Endodermal cell (in vitro differentiated cells): ENCODE results near the gene ABCA7. TPM values are rescaled to one million over a fixed set of nuclear protein-coding genes. Genes with fewer than 3 reads are reported as not detected.
A peak's percentile ranks its signal among the peaks of the same experiment; 100 is the strongest.

Source experiments
- DNase-seq: peaks from one replicate; pipeline ENCODE4 v3.0.0-alpha.2; 2017
- H3K27ac ChIP-seq: 2 replicates; pipeline ENCODE4 v1.5.1; 2013; ENCODE audit warnings: mild to moderate bottlenecking, low read depth, low read length, moderate library complexity
- H3K27me3 ChIP-seq: 2 replicates; pipeline ENCODE4 v1.6.1; 2013; ENCODE audit warnings: mild to moderate bottlenecking, low read length, moderate library complexity; ENCODE audit not compliant: insufficient read depth, control insufficient read depth, poor library complexity, severe bottlenecking
- H3K36me3 ChIP-seq: 2 replicates; pipeline ENCODE4 v1.7.0; 2013; ENCODE audit warnings: mild to moderate bottlenecking, low read length, moderate library complexity; ENCODE audit not compliant: control insufficient read depth, insufficient read depth
- H3K4me1 ChIP-seq: one replicate; pipeline ENCODE4 v1.7.0; 2013; ENCODE audit warnings: low read length; ENCODE audit not compliant: control insufficient read depth, insufficient read depth
- H3K4me3 ChIP-seq: 2 replicates; pipeline ENCODE4 v1.5.1; 2013; ENCODE audit warnings: mild to moderate bottlenecking, low read length, moderate library complexity
- H3K9ac ChIP-seq: 2 replicates; pipeline ENCODE4 v1.6.1; 2013; ENCODE audit warnings: mild to moderate bottlenecking, low read length, moderate library complexity; ENCODE audit not compliant: poor library complexity, severe bottlenecking; ENCODE audit errors: extremely low read depth
- H3K9me3 ChIP-seq: 2 replicates; pipeline ENCODE4 v1.6.1; 2013; ENCODE audit warnings: mild to moderate bottlenecking, low read length, moderate library complexity; ENCODE audit not compliant: control insufficient read depth
- H3K27ac Mint-ChIP-seq: 2 replicates; pipeline ENCODE4 v1.8.0; 2020; ENCODE audit warnings: mixed read lengths
- H3K27me3 Mint-ChIP-seq: 2 replicates; pipeline ENCODE4 v1.8.0; 2021; ENCODE audit warnings: mild to moderate bottlenecking, mixed read lengths; ENCODE audit not compliant: insufficient read depth
- H3K36me3 Mint-ChIP-seq: 2 replicates; pipeline ENCODE4 v1.8.0; 2020; ENCODE audit warnings: low read depth, mixed read lengths
- H3K4me1 Mint-ChIP-seq: 2 replicates; pipeline ENCODE4 v1.8.0; 2020; ENCODE audit warnings: mixed read lengths
- H3K4me3 Mint-ChIP-seq: 2 replicates; pipeline ENCODE4 v1.8.0; 2020; ENCODE audit warnings: mild to moderate bottlenecking, moderate library complexity, mixed read lengths
- H3K9me3 Mint-ChIP-seq: 2 replicates; pipeline ENCODE4 v1.8.0; 2020; ENCODE audit warnings: mild to moderate bottlenecking, mixed read lengths
- CTCF ChIP-seq: fragments of 200-600 bp; sonication (generic); conservative IDR thresholded peaks from 2 replicates; pipeline ENCODE4 v1.5.0; 2021; ENCODE audit warnings: antibody characterized with exemption, mild to moderate bottlenecking
- WGBS, 2 experiments: methylation state at CpG; one replicate each; pipeline versions ENCODE4 v1.1.5 to v1.1.7; 2013; ENCODE audit warnings: missing lambda C conversion rate in 2 of 2, mixed read lengths in 1 of 2; ENCODE audit not compliant: insufficient coverage in 1 of 2, insufficient read length in 1 of 2; 5-methylcytosine and 5-hydroxymethylcytosine counted together
- total RNA-seq, 2 donors: library from RNA; stranded (reverse); fragmentation: NEBNext Ultra II Directional in 1 of 2; extraction: Animal tissue kit (Norgen Biotek cat#: 25700) in 1 of 2; gene quantifications; 2 replicates in 1 of 2; 3 replicates in 1 of 2; pipeline ENCODE4 v1.2.1, GENCODE V29; 2021

Gene ABCA7
- total RNA-seq, 2 donors from 2014 or later: 67.2 to 68.7 TPM

GRCh38 chr19:1063909-1064660 lies 24.2 kb downstream of the ABCA7 start:
- H3K4me1 ChIP-seq: peaks cover 5% of the 10 kb centered on the region
- H3K4me3 ChIP-seq: no peak overlapping the region
- Mint-ChIP-seq H3K36me3 (no peaks in the 10 kb centered on the region), H3K27me3 (peaks cover 32% of the 10 kb centered on the region), H3K9me3 (no peaks in the 10 kb centered on the region), H3K4me3 (peak overlapping the region; percentile 49), H3K4me1 (peaks cover 5% of the 10 kb centered on the region), H3K27ac (peak overlapping the region; percentile 55)
- H3K9ac ChIP-seq: no peak overlapping the region
- TF ChIP-seq CTCF: no peak
- H3K27ac ChIP-seq: no peak overlapping the region
- peak; percentile 77 for DNase-seq
- WGBS, 2 experiments: 86 to 96% methylated on average over 24 to 37 of the region's 37 CpGs
- no peaks in the 10 kb centered on the region for H3K9me3 ChIP-seq
- H3K27me3 ChIP-seq: peaks cover 46% of the 10 kb centered on the region
- no peaks in the 10 kb centered on the region for H3K36me3 ChIP-seq

GRCh38 chr19:1064661-1065605 lies 25.0 kb downstream of the ABCA7 start:
- H3K27me3 Mint-ChIP-seq: peaks cover 38% of the 10 kb centered on the region
- Histone ChIP-seq H3K27ac (no peak overlapping the region), H3K4me1 (peaks cover 5% of the 10 kb centered on the region), H3K9me3 (no peaks in the 10 kb centered on the region), H3K36me3 (no peaks in the 10 kb centered on the region), H3K4me3 (no peak overlapping the region), H3K9ac (no peak overlapping the region), H3K27me3 (peaks cover 55% of the 10 kb centered on the region)
- H3K4me1 Mint-ChIP-seq: peaks cover 5% of the 10 kb centered on the region
- H3K36me3 Mint-ChIP-seq: no peaks in the 10 kb centered on the region
- peak; percentile 90 for TF ChIP-seq CTCF
- H3K4me3 Mint-ChIP-seq: peak overlapping the region; percentile 49
- peak; percentile 91 for DNase-seq
- peak overlapping the region; percentile 82 for H3K27ac Mint-ChIP-seq
- no peaks in the 10 kb centered on the region for H3K9me3 Mint-ChIP-seq
- 13 to 14% methylated on average over 46 to 60 of the region's 60 CpGs for WGBS, 2 experiments

GRCh38 chr19:1065606-1066109 lies 25.8 kb downstream of the ABCA7 start:
- no peak overlapping the region for H3K4me3 ChIP-seq
- 75 to 79% methylated on average over 8 to 17 of the region's 17 CpGs for WGBS, 2 experiments
- Mint-ChIP-seq H3K9me3 (no peaks in the 10 kb centered on the region), H3K27me3 (peaks cover 45% of the 10 kb centered on the region), H3K4me1 (peaks cover 5% of the 10 kb centered on the region), H3K27ac (peak overlapping the region; percentile 82), H3K36me3 (no peaks in the 10 kb centered on the region), H3K4me3 (peak overlapping the region; percentile 23)
- no peaks in the 10 kb centered on the region for H3K36me3 ChIP-seq
- H3K4me1 ChIP-seq: peaks cover 5% of the 10 kb centered on the region
- H3K9ac ChIP-seq: peak overlapping the region; percentile 25
- H3K9me3 ChIP-seq: no peaks in the 10 kb centered on the region
- H3K27me3 ChIP-seq: peaks cover 62% of the 10 kb centered on the region
- peak; percentile 81 for DNase-seq
- no peak overlapping the region for H3K27ac ChIP-seq
- TF ChIP-seq CTCF: no peak
